ENCODE measurements around the gene IGBP1.

GRCh38 chrX:70166601-70167590, 33.6 kb downstream of the IGBP1 start:
- TF ChIP-seq, protein P1, sequence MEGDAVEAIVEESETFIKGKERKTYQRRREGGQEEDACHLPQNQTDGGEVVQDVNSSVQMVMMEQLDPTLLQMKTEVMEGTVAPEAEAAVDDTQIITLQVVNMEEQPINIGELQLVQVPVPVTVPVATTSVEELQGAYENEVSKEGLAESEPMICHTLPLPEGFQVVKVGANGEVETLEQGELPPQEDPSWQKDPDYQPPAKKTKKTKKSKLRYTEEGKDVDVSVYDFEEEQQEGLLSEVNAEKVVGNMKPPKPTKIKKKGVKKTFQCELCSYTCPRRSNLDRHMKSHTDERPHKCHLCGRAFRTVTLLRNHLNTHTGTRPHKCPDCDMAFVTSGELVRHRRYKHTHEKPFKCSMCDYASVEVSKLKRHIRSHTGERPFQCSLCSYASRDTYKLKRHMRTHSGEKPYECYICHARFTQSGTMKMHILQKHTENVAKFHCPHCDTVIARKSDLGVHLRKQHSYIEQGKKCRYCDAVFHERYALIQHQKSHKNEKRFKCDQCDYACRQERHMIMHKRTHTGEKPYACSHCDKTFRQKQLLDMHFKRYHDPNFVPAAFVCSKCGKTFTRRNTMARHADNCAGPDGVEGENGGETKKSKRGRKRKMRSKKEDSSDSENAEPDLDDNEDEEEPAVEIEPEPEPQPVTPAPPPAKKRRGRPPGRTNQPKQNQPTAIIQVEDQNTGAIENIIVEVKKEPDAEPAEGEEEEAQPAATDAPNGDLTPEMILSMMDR (conservative IDR thresholded peaks at IDR 0.05): no peak
- TF ChIP-seq EZH2 (IDR thresholded peaks at IDR 0.05; ENCODE audit: low read depth): no peak

Measured in PC-9 (cell line).